Measurements from ENCODE around the gene CLEC2D.

DNA sequence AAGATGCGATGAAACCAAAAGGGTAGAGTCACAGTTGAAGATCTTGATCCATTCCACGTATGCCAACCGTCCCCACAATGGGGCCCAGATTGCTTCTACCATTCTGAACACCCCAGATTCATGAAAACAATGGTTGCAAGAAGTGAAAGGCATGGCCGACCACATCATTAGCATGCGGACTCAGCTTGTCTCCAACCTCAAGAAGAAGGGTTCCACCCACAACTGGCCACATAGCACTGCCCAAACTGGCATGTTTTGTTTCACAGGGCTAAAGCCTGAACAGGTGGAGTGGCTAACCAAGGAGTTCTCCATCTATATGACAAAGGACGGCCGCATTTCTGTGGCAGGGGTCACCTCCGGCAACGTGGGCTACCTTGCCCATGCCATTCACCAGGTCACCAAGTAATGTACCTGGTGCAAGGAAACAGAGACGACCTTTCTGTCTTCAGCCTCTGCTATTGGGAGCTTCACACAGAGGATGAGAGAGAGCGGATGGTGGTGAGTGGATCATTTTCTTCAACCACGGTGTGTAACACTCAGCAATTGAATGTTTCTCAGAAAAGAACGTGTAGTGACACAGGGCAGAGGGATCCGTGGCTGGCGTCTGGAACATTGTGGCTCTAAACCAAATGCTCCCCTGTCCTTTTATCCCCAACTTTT, 26.8 kb upstream of the CLEC2D start:
- TF ChIP-seq EZH2phosphoT487 (IDR thresholded peaks at IDR 0.05; ENCODE audit: borderline replicate concordance, low read length): no peak
- TF ChIP-seq, protein P1, sequence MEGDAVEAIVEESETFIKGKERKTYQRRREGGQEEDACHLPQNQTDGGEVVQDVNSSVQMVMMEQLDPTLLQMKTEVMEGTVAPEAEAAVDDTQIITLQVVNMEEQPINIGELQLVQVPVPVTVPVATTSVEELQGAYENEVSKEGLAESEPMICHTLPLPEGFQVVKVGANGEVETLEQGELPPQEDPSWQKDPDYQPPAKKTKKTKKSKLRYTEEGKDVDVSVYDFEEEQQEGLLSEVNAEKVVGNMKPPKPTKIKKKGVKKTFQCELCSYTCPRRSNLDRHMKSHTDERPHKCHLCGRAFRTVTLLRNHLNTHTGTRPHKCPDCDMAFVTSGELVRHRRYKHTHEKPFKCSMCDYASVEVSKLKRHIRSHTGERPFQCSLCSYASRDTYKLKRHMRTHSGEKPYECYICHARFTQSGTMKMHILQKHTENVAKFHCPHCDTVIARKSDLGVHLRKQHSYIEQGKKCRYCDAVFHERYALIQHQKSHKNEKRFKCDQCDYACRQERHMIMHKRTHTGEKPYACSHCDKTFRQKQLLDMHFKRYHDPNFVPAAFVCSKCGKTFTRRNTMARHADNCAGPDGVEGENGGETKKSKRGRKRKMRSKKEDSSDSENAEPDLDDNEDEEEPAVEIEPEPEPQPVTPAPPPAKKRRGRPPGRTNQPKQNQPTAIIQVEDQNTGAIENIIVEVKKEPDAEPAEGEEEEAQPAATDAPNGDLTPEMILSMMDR (IDR thresholded peaks at IDR 0.05; ENCODE audit: low read depth, low read length, poor library complexity, severe bottlenecking): no peak

Data from DOHH2 (cell line).